IPS-NIHi7 (cell line): Measurements from ENCODE around the gene UQCRC2.
"Not testable (repeated sequence)": the region's sequence is repeated elsewhere in the genome, so short reads cannot be mapped to it uniquely, and the experiment has no call there.

Experiments used
- DNase-seq: peaks from one replicate; pipeline ENCODE4 v3.0.0; 2012; ENCODE audit warnings: mixed read lengths; ENCODE audit errors: extremely low spot score

Gene UQCRC2

GRCh38 chr16:22008215-22009059 is 55.3 kb downstream of the UQCRC2 start:
- peak; percentile 51 for DNase-seq

- no peak for DNase-seq
These were observed 57.7 kb downstream of the UQCRC2 start for GRCh38 chr16:22010902-22011301.

- no peak for DNase-seq
These were observed 59.1 kb downstream of the UQCRC2 start for GRCh38 chr16:22012241-22012640.

- no peak for DNase-seq
These were observed 60.3 kb downstream of the UQCRC2 start for GRCh38 chr16:22013486-22013885.

GRCh38 chr16:22014271-22014873 is 61.2 kb downstream of the UQCRC2 start:
- DNase-seq, result no peak

- DNase-seq, result no peak
These were observed 63.8 kb downstream of the UQCRC2 start for GRCh38 chr16:22016927-22017326.

- DNase-seq, result no peak
These were observed 65.4 kb downstream of the UQCRC2 start for GRCh38 chr16:22018559-22018958.

GRCh38 chr16:22022151-22022550 is 69.0 kb downstream of the UQCRC2 start:
- DNase-seq, result no peak

- DNase-seq, result no peak
These were observed 70.3 kb downstream of the UQCRC2 start for GRCh38 chr16:22023505-22023904.

- not testable (repeated sequence) for DNase-seq
These were observed 71.6 kb downstream of the UQCRC2 start for GRCh38 chr16:22024785-22025184.

- DNase-seq, result no peak
These were observed 74.5 kb downstream of the UQCRC2 start for GRCh38 chr16:22027633-22028032.

- DNase-seq, result no peak
These were observed 76.5 kb downstream of the UQCRC2 start for GRCh38 chr16:22029632-22030031.

GRCh38 chr16:22030087-22030812 is 77.1 kb downstream of the UQCRC2 start:
- DNase-seq, result no peak

GRCh38 chr16:22031483-22032083 is 78.4 kb downstream of the UQCRC2 start:
- no peak for DNase-seq
